Epidermal melanocyte (primary cell): ENCODE data around the gene FARS2.

Source experiments
- DNase-seq: peaks from one replicate; pipeline ENCODE4 v3.0.0; 2011; ENCODE audit warnings: low spot score; ENCODE audit not compliant: insufficient read length

FARS2 gene

GRCh38 chr6:5425267-5425666, 164.0 kb downstream of the FARS2 start:
- DNase-seq: no peak

GRCh38 chr6:5425797-5426196, 164.5 kb downstream of the FARS2 start:
- DNase-seq: no peak

GRCh38 chr6:5427586-5427985, 166.3 kb downstream of the FARS2 start:
- no peak for DNase-seq

- DNase-seq: no peak
Measured at GRCh38 chr6:5433324-5433723, 172.0 kb downstream of the FARS2 start.

- no peak for DNase-seq
Measured at GRCh38 chr6:5435449-5435848, 174.1 kb downstream of the FARS2 start.

- DNase-seq: no peak
Measured at GRCh38 chr6:5438922-5439584, 177.7 kb downstream of the FARS2 start.

GRCh38 chr6:5439749-5440148, 178.4 kb downstream of the FARS2 start:
- no peak for DNase-seq

- DNase-seq: no peak
Measured at GRCh38 chr6:5442319-5442718, 181.0 kb downstream of the FARS2 start.

GRCh38 chr6:5442916-5443315, 181.6 kb downstream of the FARS2 start:
- no peak for DNase-seq

GRCh38 chr6:5443491-5443890, 182.2 kb downstream of the FARS2 start:
- DNase-seq: no peak

- DNase-seq: no peak
Measured at GRCh38 chr6:5446362-5447075, 185.2 kb downstream of the FARS2 start.

- DNase-seq: no peak
Measured at GRCh38 chr6:5447921-5448320, 186.6 kb downstream of the FARS2 start.

GRCh38 chr6:5450073-5450472, 188.8 kb downstream of the FARS2 start:
- DNase-seq: no peak

- no peak for DNase-seq
Measured at GRCh38 chr6:5453546-5453945, 192.2 kb downstream of the FARS2 start.

- DNase-seq: no peak
Measured at GRCh38 chr6:5455142-5455541, 193.8 kb downstream of the FARS2 start.

GRCh38 chr6:5457041-5457440, 195.7 kb downstream of the FARS2 start:
- no peak for DNase-seq

GRCh38 chr6:5457983-5458683, 196.8 kb downstream of the FARS2 start:
- DNase-seq: no peak

GRCh38 chr6:5459346-5459745, 198.0 kb downstream of the FARS2 start:
- DNase-seq: no peak

GRCh38 chr6:5461365-5461764, 200.1 kb downstream of the FARS2 start:
- DNase-seq: no peak

GRCh38 chr6:5462856-5463255, 201.5 kb downstream of the FARS2 start:
- no peak for DNase-seq

- no peak for DNase-seq
Measured at GRCh38 chr6:5463690-5464089, 202.4 kb downstream of the FARS2 start.

- no peak for DNase-seq
Measured at GRCh38 chr6:5464099-5464885, 203.0 kb downstream of the FARS2 start.
